Suprapubic skin (tissue), 3 donors: ENCODE data around the gene SPRYD3.

Experiments
- CTCF ChIP-seq, 2 donors: fragments of 200-600 bp in 1 of 2; fragments of 450-650 bp in 1 of 2; sonication (generic) in 1 of 2; IDR thresholded peaks; one replicate each; pipeline ENCODE4 v1.5.1; 2016 to 2019; ENCODE audit warnings: antibody characterized with exemption in 2 of 2, mild to moderate bottlenecking in 1 of 2, moderate library complexity in 1 of 2
- EP300 ChIP-seq: sonication (generic); formaldehyde crosslinking; IDR thresholded peaks from one replicate; pipeline ENCODE4 v1.6.1; 2017; ENCODE audit warnings: antibody characterized with exemption

DNA sequence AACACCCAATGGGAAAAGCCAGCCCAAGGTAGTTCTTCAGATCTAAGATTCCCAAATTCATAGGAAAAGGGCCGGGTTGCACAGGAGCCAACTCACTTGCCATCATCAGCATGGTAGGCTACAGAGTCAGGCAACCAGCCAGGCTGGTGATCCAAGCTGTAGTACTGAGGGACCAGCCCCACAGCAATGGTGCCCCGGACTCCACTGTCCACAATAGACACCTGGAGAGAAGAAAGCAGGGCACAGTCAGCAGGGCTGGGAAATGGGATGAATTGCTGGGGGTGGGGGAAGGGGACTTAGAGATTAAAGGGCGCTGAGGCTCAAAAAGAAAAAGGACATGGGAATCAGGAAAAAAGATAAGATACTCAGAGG lies 4.2 kb downstream of the SPRYD3 start:
- no peak for TF ChIP-seq EP300
- no peak for TF ChIP-seq CTCF (IDR thresholded peaks at IDR 0.05)
